ENCODE data around the gene MCUB. TPM values are rescaled to one million over a fixed set of nuclear protein-coding genes. Genes with fewer than 3 reads are reported as not detected.
"Not testable (repeated sequence)": the region's sequence is repeated elsewhere in the genome, so short reads cannot be mapped to it uniquely, and the experiment has no call there.

MCUB gene
- total and polyA plus RNA-seq, 9 of the 15 experiments (the other 6 are each of a cell fraction or from before 2014, with no cell fraction given): 1.4 to 21.5 (median 5.4) TPM

DNA sequence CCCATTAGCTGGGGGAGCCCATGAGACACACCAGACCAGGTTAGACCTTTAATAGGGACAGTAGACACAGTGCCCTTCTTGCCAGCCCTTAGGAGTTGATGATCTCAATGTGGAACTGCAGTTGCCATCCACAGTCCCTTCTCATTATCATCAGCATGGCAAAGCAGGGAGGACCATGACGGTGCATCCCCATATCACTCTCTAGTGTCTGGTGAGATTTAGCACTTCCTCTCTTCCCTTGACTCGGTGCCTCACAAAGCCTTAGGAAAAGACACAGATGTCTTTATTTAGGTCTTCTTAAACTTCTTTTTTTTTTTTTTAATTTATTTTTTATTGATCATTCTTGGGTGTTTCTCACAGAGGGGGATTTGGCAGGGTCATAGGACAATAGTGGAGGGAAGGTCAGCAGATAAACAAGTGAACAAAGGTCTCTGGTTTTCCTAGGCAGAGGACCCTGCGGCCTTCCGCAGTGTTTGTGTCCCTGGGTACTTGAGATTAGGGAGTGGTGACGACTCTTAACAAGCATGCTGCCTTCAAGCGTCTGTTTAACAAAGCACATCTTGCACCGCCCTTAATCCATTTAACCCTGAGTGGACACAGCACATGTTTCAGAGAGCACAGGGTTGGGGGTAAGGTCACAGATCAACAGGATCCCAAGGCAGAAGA is 36.5 kb downstream of the MCUB start:
- H4K20me1 ChIP-seq (replicated peaks; ENCODE audit: control insufficient read depth, insufficient read depth, low read length); H3K79me2 ChIP-seq (ENCODE audit: control insufficient read depth, insufficient read depth, low read length); H3K4me3 ChIP-seq; in situ Hi-C loops (cut with MboI); H3K27me3 ChIP-seq (ENCODE audit: control insufficient read depth in 2 of 2, insufficient read depth in 2 of 2, low read length in 2 of 2); H3K9me1 ChIP-seq (ENCODE audit: control insufficient read depth, insufficient read depth, low read length); H2AFZ ChIP-seq (ENCODE audit: low read depth, low read length); BruUV-seq (replicated peaks); POLR2A ChIA-PET; H3K9me3 ChIP-seq (replicated peaks; ENCODE audit: control insufficient read depth, insufficient read depth, low read depth, low read length); H3K4me2 ChIP-seq (ENCODE audit: insufficient read depth, low read length); H3K4me1 ChIP-seq (replicated peaks in 1 of 2; ENCODE audit: control insufficient read depth in 2 of 2, insufficient read depth in 2 of 2, low read length in 2 of 2); intact Hi-C loops (cut with micrococcal nuclease); CTCF ChIA-PET (ENCODE audit: low intra/inter-chr PET ratio); H3K27ac ChIP-seq (ENCODE audit: extremely low read depth, low read depth, low read length); H3K36me3 ChIP-seq (ENCODE audit: control insufficient read depth, insufficient read depth, low read length); H3K9ac ChIP-seq (ENCODE audit: insufficient read depth in 1 of 2, low read depth in 2 of 2, low read length in 2 of 2); TF ChIP-seq ATF3 (CRISPR knock-in tag; conservative IDR thresholded peaks at IDR 0.05); ATF1 (CRISPR knock-in tag; IDR thresholded peaks at IDR 0.05); PBX2 (CRISPR knock-in tag; IDR thresholded peaks at IDR 0.05; ENCODE audit: low read depth): not testable (repeated sequence)
- 0% methylated on average over 2 of the region's 7 CpGs for WGBS (ENCODE audit: insufficient coverage, low coverage, missing lambda C conversion rate)
- peak; percentile 92 for ATAC-seq
- FAIRE-seq: peak; percentile 74
- DNase-seq (ENCODE audit: extremely low read depth in 1 of 4, low spot score in 3 of 4): peak in 1 of 4 experiments; percentile 55
- TF ChIP-seq SPI1 (IDR thresholded peaks at IDR 0.05; ENCODE audit: borderline replicate concordance, low read depth, low read length): peak; percentile 85
- TF ChIP-seq C11orf30 (IDR thresholded peaks at IDR 0.05; ENCODE audit: low read depth): peak; percentile 18; the same call in 1 of the 2 replicates
- TF ChIP-seq MAFG (tag; conservative IDR thresholded peaks at IDR 0.05): peak; percentile 79
- TF ChIP-seq ATF3 (IDR thresholded peaks at IDR 0.05): 0 out of 2 replicates have a peak, but pooled peaks have one; percentile 17
- 0 out of 2 replicates have a peak, but pooled peaks have one; percentile 23 for TF ChIP-seq ATF1 (tag; IDR thresholded peaks at IDR 0.05)
- TF ChIP-seq ZNF316 (IDR thresholded peaks at IDR 0.05): peak; percentile 59
- peak; percentile 77 for TF ChIP-seq SMARCA4 (IDR thresholded peaks at IDR 0.05)
- TF ChIP-seq SMARCE1 (IDR thresholded peaks at IDR 0.05): peak; percentile 26; the same call in 1 of the 2 replicates
- TF ChIP-seq TAL1 (IDR thresholded peaks at IDR 0.05): 0 out of 2 replicates have a peak, but pooled peaks have one; percentile 50
- peak in 1 of 2 experiments; percentile 42; a peak in 2 of 4 replicates for TF ChIP-seq KDM1A (IDR thresholded peaks at IDR 0.05)
- TF ChIP-seq TCF3 (CRISPR knock-in tag; IDR thresholded peaks at IDR 0.05): peak; percentile 43
- peak; percentile 36; the same call in 1 of the 2 replicates for TF ChIP-seq CBFA2T2 (conservative IDR thresholded peaks at IDR 0.05)
- peak; percentile 41 for TF ChIP-seq MEIS2 (IDR thresholded peaks at IDR 0.05; ENCODE audit: partially characterized antibody)
- peak in 1 of 2 experiments; percentile 48; a peak in 1 of 4 replicates for TF ChIP-seq RCOR1 (IDR thresholded peaks at IDR 0.05; ENCODE audit: borderline replicate concordance in 1 of 2, low read depth in 2 of 2, low read length in 2 of 2)
- TF ChIP-seq CTBP1 (IDR thresholded peaks at IDR 0.05; ENCODE audit: borderline replicate concordance): peak; percentile 30; the same call in 1 of the 2 replicates
- TF ChIP-seq NFE2 (IDR thresholded peaks at IDR 0.05; ENCODE audit: low read depth): peak; percentile 83
- peak; percentile 31 for TF ChIP-seq PBX2 (tag; conservative IDR thresholded peaks at IDR 0.05; ENCODE audit: low read depth)
- TF ChIP-seq ARID1B (IDR thresholded peaks at IDR 0.05): peak; percentile 73
